A673 (cell line): Measurements from ENCODE around the gene N4BP2L1. TPM values are rescaled to one million over a fixed set of nuclear protein-coding genes. Genes with fewer than 3 reads are reported as not detected.

Experiments
- BruUV-seq: library from RNA; stranded (reverse); fragments of 400-500 nt; replicated peaks from 2 replicates; lab custom pipeline; 2021; lab: Mats Ljungman, UMichigan
- CTCF ChIA-PET: fragments of 300-600 bp; sonication (Branson Sonifier 250); formaldehyde crosslinking; loops from one replicate; lab custom pipeline; 2022; ENCODE audit warnings: antibody characterized with exemption; lab: Charles Lee
- POLR2A ChIA-PET: fragments of 300-600 bp; sonication (Branson Sonifier 250); formaldehyde crosslinking; loops from one replicate; lab custom pipeline; 2022; ENCODE audit warnings: antibody characterized with exemption; ENCODE audit not compliant: low non-redundant PET; lab: Charles Lee
- DNase-seq: peaks from one replicate; pipeline ENCODE4 v3.0.0-alpha.2; 2015; ENCODE audit warnings: low spot score
- H3K27ac ChIP-seq: fragments of 200-600 bp; sonication (generic); 2 replicates; pipeline ENCODE4 v1.5.1; 2016; ENCODE audit warnings: mixed run types, low read depth, mild to moderate bottlenecking, mixed read lengths, antibody characterized with exemption, low read length; ENCODE audit not compliant: poor library complexity, severe bottlenecking
- H3K27me3 ChIP-seq: fragments of 200-600 bp; sonication (generic); replicated peaks from 2 replicates; pipeline ENCODE4 v1.6.1; 2017; ENCODE audit warnings: mixed run types, low read depth, mild to moderate bottlenecking, mixed read lengths, antibody characterized with exemption, low read length; ENCODE audit not compliant: insufficient read depth, poor library complexity
- H3K36me3 ChIP-seq: fragments of 200-600 bp; sonication (generic); 2 replicates; pipeline ENCODE4 v1.6.1; 2016; ENCODE audit warnings: mixed run types, mild to moderate bottlenecking, mixed read lengths, antibody characterized with exemption, low read length; ENCODE audit not compliant: insufficient read depth, poor library complexity, severe bottlenecking
- H3K4me1 ChIP-seq: fragments of 200-600 bp; sonication (generic); 2 replicates; pipeline ENCODE4 v1.6.1; 2017; ENCODE audit warnings: mixed run types, mild to moderate bottlenecking, mixed read lengths, antibody characterized with exemption, low read length; ENCODE audit not compliant: insufficient read depth, poor library complexity, severe bottlenecking
- H3K4me3 ChIP-seq: fragments of 200-600 bp; sonication (generic); 2 replicates; pipeline ENCODE4 v1.5.1; 2016; ENCODE audit warnings: low read depth, mixed run types, mild to moderate bottlenecking, mixed read lengths, low read length; ENCODE audit not compliant: poor library complexity, severe bottlenecking
- H3K9me3 ChIP-seq: fragments of 200-600 bp; sonication (generic); 2 replicates; pipeline ENCODE4 v1.6.1; 2016; ENCODE audit warnings: mixed run types, low read depth, mild to moderate bottlenecking, mixed read lengths, antibody characterized with exemption, low read length; ENCODE audit not compliant: poor library complexity, severe bottlenecking
- EZH2 ChIP-seq: fragments of 200-600 bp; sonication (generic); IDR thresholded peaks from 2 replicates; pipeline ENCODE4 v1.6.1; 2017; ENCODE audit warnings: borderline replicate concordance, low read depth, mild to moderate bottlenecking, mixed read lengths, antibody characterized with exemption, low read length; ENCODE audit not compliant: poor library complexity, severe bottlenecking
- intact Hi-C: fragments of 100-400 bp; cut with micrococcal nuclease; formaldehyde crosslinking; loops from one replicate; pipeline ENCODE4 v1.10.0; 2022; ENCODE audit not compliant: unreplicated experiment
- total RNA-seq: library from RNA; stranded (reverse); gene quantifications from 2 replicates; pipeline ENCODE4 v1.2.3, GENCODE V29; 2021
- TF ChIP-seq, protein P1 (sequence below): fragments of 300-800, 200-600 bp; sonication (generic); conservative IDR thresholded peaks from 2 replicates; pipeline ENCODE4 v1.5.1; 2017; ENCODE audit warnings: low read depth, mild to moderate bottlenecking, antibody characterized with exemption, low read length, moderate library complexity, mixed read lengths

Gene N4BP2L1
- total RNA-seq, 1 experiment from 2014 or later: 0.49 TPM

DNA sequence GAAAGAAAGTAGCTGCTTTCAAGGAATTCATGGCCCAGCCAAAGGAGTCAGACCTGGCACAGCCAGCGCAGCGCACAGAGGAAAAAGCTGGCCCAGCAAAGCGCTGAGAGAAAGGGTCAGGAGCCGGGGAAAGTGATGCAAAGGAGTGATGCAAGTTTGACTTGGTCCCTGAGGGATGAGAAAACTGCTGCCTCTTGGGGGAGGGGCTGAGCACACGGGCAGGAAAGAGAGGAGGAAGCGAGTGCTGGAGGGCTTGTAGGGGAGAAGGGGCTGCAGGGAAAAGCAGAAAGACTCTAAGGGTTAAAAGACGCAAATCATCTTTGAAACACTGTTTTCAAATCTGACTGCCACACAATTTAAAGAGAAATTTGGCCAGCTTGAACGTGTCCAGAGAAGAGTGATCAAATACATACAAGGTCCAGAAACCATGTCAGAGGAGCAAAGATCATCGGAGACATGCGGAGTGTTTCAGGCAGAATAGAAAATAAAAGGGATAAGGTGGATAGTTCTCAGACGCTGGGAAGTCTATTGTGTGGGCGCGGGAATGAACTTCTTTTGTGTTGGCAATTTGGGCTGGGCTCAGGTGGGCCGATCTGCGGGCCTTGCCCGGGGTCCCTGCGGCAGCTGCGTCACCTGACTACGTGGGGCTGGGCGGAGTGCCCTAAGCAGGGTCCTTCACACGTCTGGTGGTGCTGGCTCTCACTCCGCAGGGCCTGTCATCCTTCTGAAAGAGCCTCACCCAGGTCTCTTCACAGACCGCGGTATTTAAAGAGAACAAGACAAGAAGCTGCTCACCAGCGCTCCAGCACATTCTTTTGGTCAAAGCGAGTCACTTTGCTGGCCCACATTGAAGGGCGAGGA is 18.1 kb downstream of the N4BP2L1 start:
- H3K27ac ChIP-seq: no peak overlapping the region
- no TSS peak for BruUV-seq
- no peaks in the 10 kb centered on the region for H3K36me3 ChIP-seq
- TF ChIP-seq, protein P1, sequence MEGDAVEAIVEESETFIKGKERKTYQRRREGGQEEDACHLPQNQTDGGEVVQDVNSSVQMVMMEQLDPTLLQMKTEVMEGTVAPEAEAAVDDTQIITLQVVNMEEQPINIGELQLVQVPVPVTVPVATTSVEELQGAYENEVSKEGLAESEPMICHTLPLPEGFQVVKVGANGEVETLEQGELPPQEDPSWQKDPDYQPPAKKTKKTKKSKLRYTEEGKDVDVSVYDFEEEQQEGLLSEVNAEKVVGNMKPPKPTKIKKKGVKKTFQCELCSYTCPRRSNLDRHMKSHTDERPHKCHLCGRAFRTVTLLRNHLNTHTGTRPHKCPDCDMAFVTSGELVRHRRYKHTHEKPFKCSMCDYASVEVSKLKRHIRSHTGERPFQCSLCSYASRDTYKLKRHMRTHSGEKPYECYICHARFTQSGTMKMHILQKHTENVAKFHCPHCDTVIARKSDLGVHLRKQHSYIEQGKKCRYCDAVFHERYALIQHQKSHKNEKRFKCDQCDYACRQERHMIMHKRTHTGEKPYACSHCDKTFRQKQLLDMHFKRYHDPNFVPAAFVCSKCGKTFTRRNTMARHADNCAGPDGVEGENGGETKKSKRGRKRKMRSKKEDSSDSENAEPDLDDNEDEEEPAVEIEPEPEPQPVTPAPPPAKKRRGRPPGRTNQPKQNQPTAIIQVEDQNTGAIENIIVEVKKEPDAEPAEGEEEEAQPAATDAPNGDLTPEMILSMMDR: no peak
- TF ChIP-seq EZH2: no peak
- no peaks in the 10 kb centered on the region for H3K4me1 ChIP-seq
- no peak for DNase-seq
- ChIA-PET POLR2A (no interaction called here), CTCF (no interaction called here)
- H3K9me3 ChIP-seq: no peaks in the 10 kb centered on the region
- H3K27me3 ChIP-seq: no peaks in the 10 kb centered on the region
- intact Hi-C loops: no loop called here
- no peak overlapping the region for H3K4me3 ChIP-seq

DNA sequence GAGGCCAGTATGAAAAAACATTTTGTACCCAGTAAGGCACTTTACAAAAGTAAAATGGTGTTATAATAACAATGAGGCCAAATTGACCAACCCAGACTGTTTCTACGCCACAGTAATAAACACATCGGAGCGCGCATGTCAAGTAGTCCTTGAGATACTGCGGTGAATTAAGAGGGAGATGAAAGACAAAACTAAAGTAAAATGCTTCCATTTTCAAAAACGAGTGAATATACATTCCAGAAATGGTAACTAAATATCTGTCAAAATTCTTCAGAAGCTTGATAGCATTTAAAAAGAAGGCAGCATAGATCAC is 19.0 kb downstream of the N4BP2L1 start:
- Histone ChIP-seq H3K27me3 (no peaks in the 10 kb centered on the region), H3K4me3 (no peak overlapping the region), H3K9me3 (no peaks in the 10 kb centered on the region), H3K4me1 (no peaks in the 10 kb centered on the region), H3K27ac (no peak overlapping the region), H3K36me3 (no peaks in the 10 kb centered on the region)
- DNase-seq: no peak
- CTCF ChIA-PET: no interaction called here
- TF ChIP-seq EZH2: no peak
- TF ChIP-seq, protein P1: no peak
- POLR2A ChIA-PET: no interaction called here
- intact Hi-C loops: no loop called here
- no TSS peak for BruUV-seq

DNA sequence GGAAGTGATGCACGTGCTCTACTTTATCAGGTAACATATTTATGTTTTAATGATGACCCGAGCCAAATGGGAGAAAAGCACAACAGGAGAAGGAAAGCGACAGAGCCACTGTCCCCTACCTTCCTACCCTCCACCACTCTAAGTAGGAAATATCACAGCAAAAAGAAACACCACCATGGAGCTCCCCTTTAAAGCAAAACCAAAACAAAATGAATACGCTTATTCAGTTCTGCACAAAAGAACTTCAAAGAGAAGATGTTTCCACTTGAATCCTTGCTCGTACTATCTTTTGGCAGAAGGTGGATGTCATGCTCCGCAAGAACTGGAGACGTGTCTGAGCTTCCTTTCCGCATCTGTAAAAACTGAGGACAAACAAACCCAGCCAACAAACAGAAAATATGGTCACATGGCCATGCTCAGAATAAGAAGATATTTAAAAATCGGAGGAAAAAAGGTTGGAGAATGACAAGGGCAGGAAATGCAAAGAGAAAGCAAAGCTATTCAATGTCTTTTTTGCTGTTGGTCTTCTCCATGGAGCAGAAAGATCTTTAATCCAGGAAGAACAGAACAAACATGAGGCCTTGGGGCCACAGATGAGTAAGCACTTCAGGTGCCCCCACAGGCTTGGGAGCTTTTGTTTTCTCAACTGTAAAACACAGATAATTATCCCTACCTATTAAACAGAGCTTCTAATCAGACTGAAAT is 19.5 kb downstream of the N4BP2L1 start:
- Histone ChIP-seq H3K36me3 (no peaks in the 10 kb centered on the region), H3K27ac (no peak overlapping the region), H3K27me3 (no peaks in the 10 kb centered on the region), H3K9me3 (no peaks in the 10 kb centered on the region), H3K4me3 (no peak overlapping the region), H3K4me1 (no peaks in the 10 kb centered on the region)
- BruUV-seq: no TSS peak
- TF ChIP-seq EZH2: no peak
- TF ChIP-seq, protein P1: no peak
- no peak for DNase-seq
- POLR2A ChIA-PET: no interaction called here
- intact Hi-C loops: no loop called here
- CTCF ChIA-PET: no interaction called here
